GM23248 (cell line): Measurements from ENCODE around the gene SPART. TPM values are rescaled to one million over a fixed set of nuclear protein-coding genes. Genes with fewer than 3 reads are reported as not detected.
"Not testable (repeated sequence)": the region's sequence is repeated elsewhere in the genome, so short reads cannot be mapped to it uniquely, and the experiment has no call there.

Experiments
- DNase-seq: peaks from one replicate; pipeline ENCODE4 v3.0.0-alpha.2; 2015
- H2AFZ ChIP-seq: fragments of 200-600 bp; sonication (generic); 2 replicates; pipeline ENCODE4 v1.6.1; 2016; ENCODE audit warnings: antibody characterized with exemption
- H3F3A ChIP-seq: fragments of 200-600 bp; sonication (generic); 2 replicates; pipeline ENCODE4 v1.6.1; 2016; ENCODE audit warnings: mild to moderate bottlenecking, antibody characterized with exemption, mixed run types; ENCODE audit not compliant: insufficient read depth
- H3K27ac ChIP-seq: fragments of 200-600 bp; sonication (generic); 2 replicates; pipeline ENCODE4 v1.5.1; 2016; ENCODE audit warnings: mild to moderate bottlenecking
- H3K27me3 ChIP-seq: fragments of 200-600 bp; sonication (generic); replicated peaks from 2 replicates; pipeline ENCODE4 v1.6.1; 2016; ENCODE audit warnings: mild to moderate bottlenecking; ENCODE audit not compliant: insufficient read depth
- H3K36me3 ChIP-seq: fragments of 200-600 bp; sonication (generic); 2 replicates; pipeline ENCODE4 v1.6.1; 2016; ENCODE audit warnings: low read depth, mild to moderate bottlenecking
- H3K4me1 ChIP-seq: fragments of 200-600 bp; sonication (generic); 2 replicates; pipeline ENCODE4 v1.6.1; 2016; ENCODE audit warnings: mild to moderate bottlenecking; ENCODE audit not compliant: insufficient read depth
- H3K4me2 ChIP-seq: fragments of 200-600 bp; sonication (generic); one replicate; pipeline ENCODE4 v1.6.1; 2016; ENCODE audit warnings: mild to moderate bottlenecking; ENCODE audit not compliant: unreplicated experiment
- H3K4me3 ChIP-seq: fragments of 200-600 bp; sonication (generic); 2 replicates; pipeline ENCODE4 v1.5.1; 2016; ENCODE audit warnings: mild to moderate bottlenecking
- H3K79me2 ChIP-seq: fragments of 200-600 bp; sonication (generic); 2 replicates; pipeline ENCODE4 v1.6.1; 2016; ENCODE audit warnings: mild to moderate bottlenecking; ENCODE audit not compliant: insufficient read depth
- H3K9ac ChIP-seq: fragments of 200-600 bp; sonication (generic); 2 replicates; pipeline ENCODE4 v1.6.1; 2016; ENCODE audit warnings: mild to moderate bottlenecking
- H3K9me2 ChIP-seq: fragments of 200-600 bp; sonication (generic); 2 replicates; pipeline ENCODE4 v1.6.1; 2016; ENCODE audit warnings: mixed run types, mild to moderate bottlenecking, moderate library complexity; ENCODE audit not compliant: insufficient read depth
- H3K9me3 ChIP-seq: fragments of 200-600 bp; sonication (generic); one replicate; pipeline ENCODE4 v1.6.1; 2017; ENCODE audit warnings: low read depth
- H4K20me1 ChIP-seq: fragments of 200-600 bp; sonication (generic); 2 replicates; pipeline ENCODE4 v1.6.0; 2016; ENCODE audit not compliant: insufficient read depth
- EZH2 ChIP-seq: fragments of 200-600 bp; sonication (generic); IDR thresholded peaks from 2 replicates; pipeline ENCODE4 v1.6.1; 2018; ENCODE audit warnings: antibody characterized with exemption, mild to moderate bottlenecking; ENCODE audit not compliant: insufficient read depth, poor library complexity, severe bottlenecking
- EZH2phosphoT487 ChIP-seq: fragments of 200-600 bp; sonication (generic); IDR thresholded peaks from 2 replicates; pipeline ENCODE4 v1.6.1; 2018; ENCODE audit warnings: antibody characterized with exemption, moderate library complexity, mild to moderate bottlenecking, low read depth; ENCODE audit not compliant: insufficient read depth
- whole genome bisulfite sequencing, 2 experiments: methylation state at CpG; one replicate each; pipeline ENCODE4 v1.1.6; 2015 to 2017; ENCODE audit warnings: low lambda C conversion rate in 2 of 2, low coverage in 1 of 2; ENCODE audit errors: missing lambda C conversion rate in 2 of 2; 5-methylcytosine and 5-hydroxymethylcytosine counted together
- in situ Hi-C: fragments of 300-500 bp; cut with MboI; formaldehyde crosslinking; loops from 2 replicates; pipeline ENCODE4 v1.15.0; 2020
- polyA plus RNA-seq: library from polyadenylated mRNA; unstranded; fragments of >200 nt; fragmentation: Nextera tagmentation; extraction: Ambion mirVana; gene quantifications from 2 replicates; pipeline ENCODE4 v1.2.1, GENCODE V29; 2016
- total RNA-seq: library from RNA; depleted of rRNA; stranded (reverse); fragments of >200 nt; shearing (Covaris generic); gene quantifications from 2 replicates; pipeline ENCODE4 v1.2.3, GENCODE V29; 2014

The SPART gene
- total and polyA plus RNA-seq, 2 experiments from 2014 or later, result 66.3 to 82.4 TPM

DNA sequence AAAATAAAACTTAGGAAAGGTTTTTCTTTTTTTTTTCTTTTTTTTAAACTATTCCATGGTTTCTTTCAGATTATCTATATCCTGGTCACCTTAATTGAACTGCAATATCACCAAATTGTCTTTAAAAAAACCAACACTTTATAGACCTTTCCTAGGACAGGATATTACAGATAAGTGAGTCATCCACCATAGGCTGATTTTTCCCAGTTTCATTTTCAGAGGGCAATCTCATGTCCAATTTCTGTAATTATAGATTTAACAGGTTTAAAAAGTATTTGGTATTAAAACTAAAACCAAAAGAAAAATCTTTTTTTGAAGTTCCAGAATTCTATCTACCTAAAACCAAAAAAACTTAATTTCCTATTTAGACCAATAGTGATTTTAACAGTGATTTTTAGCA is 13.2 kb downstream of the SPART start:
- Histone ChIP-seq H3K4me1 (peaks cover 18% of the 10 kb centered on the region), H3K9ac (no peak overlapping the region), H3K79me2 (peaks cover 100% of the 10 kb centered on the region), H3K27me3 (no peaks in the 10 kb centered on the region), H3K36me3 (peaks cover 38% of the 10 kb centered on the region), H4K20me1 (no peaks in the 10 kb centered on the region), H3K27ac (peak overlapping the region; percentile 23; the same call in 1 of the 2 replicates), H3K4me3 (peak overlapping the region; percentile 44), H3F3A (no peaks in the 10 kb centered on the region), H3K4me2 (peak overlapping the region; percentile 55), H3K9me2 (no peaks in the 10 kb centered on the region), H2AFZ (no peak overlapping the region), H3K9me3 (no peaks in the 10 kb centered on the region)
- no peak for TF ChIP-seq EZH2phosphoT487
- no peak for TF ChIP-seq EZH2
- in situ Hi-C loops, result no loop called here
- DNase-seq, result peak; percentile 66

DNA sequence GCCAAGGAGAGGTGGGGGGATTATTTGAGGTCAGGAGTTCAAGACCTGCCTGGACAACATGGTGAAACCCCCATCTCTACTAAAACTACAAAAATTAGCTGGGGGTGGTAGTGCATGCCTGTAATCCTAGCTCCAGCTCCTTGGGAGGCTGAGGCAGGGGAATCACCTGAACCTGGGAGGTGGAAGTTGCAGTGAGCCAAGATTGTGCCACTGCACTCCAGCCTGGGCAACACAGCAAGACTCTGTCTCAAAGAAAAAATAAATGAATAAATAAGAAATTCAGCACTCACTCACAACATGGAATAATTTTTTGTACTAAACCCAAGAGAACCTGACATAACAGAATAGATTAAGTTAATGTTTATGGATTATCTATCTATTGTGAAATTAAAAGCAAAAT is 13.9 kb downstream of the SPART start:
- peaks cover 99% of the 10 kb centered on the region for H3K79me2 ChIP-seq
- H3K4me1 ChIP-seq, result peaks cover 18% of the 10 kb centered on the region
- H3K27ac ChIP-seq, result peak overlapping the region; percentile 21; the same call in 1 of the 2 replicates
- H3K9me2 ChIP-seq, H3F3A ChIP-seq, H3K9ac ChIP-seq, H4K20me1 ChIP-seq, H3K9me3 ChIP-seq, H3K27me3 ChIP-seq, DNase-seq, H2AFZ ChIP-seq, in situ Hi-C loops, H3K4me3 ChIP-seq: not testable (repeated sequence)
- H3K36me3 ChIP-seq, result peaks cover 46% of the 10 kb centered on the region
- peak overlapping the region; percentile 55 for H3K4me2 ChIP-seq

DNA sequence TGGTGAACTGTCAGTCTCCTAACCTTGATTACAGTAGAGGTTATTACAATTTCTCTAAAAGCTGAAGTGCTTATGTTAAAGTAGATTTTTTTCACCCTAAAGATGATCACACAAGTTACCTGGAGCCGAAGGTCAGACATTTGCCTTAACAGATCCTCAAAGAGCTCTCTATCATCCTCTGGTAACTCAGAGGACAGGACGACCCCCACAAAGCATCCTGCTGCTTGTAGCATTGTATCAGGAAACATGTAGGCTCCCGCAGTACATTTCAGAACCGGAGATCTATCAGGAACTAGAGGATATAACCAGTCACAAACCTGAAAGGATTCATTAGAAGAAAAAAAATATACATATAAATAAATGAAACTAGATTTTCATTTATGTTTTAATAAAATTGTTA is 14.9 kb downstream of the SPART start:
- no peak overlapping the region for H3K4me2 ChIP-seq
- no peak overlapping the region for H3K9ac ChIP-seq
- in situ Hi-C loops, result no loop called here
- peaks cover 55% of the 10 kb centered on the region for H3K36me3 ChIP-seq
- H3K27me3 ChIP-seq, result no peaks in the 10 kb centered on the region
- no peak overlapping the region for H3K4me3 ChIP-seq
- no peak overlapping the region for H3K27ac ChIP-seq
- WGBS, 2 experiments, result 87 to 92% methylated on average over 4 of the region's 4 CpGs
- no peaks in the 10 kb centered on the region for H3K9me3 ChIP-seq
- no peak for TF ChIP-seq EZH2phosphoT487
- no peak for TF ChIP-seq EZH2
- H3K4me1 ChIP-seq, result peaks cover 18% of the 10 kb centered on the region
- H2AFZ ChIP-seq, result no peak overlapping the region
- H3K9me2 ChIP-seq, result no peaks in the 10 kb centered on the region
- no peaks in the 10 kb centered on the region for H3F3A ChIP-seq
- no peak for DNase-seq
- H3K79me2 ChIP-seq, result peaks cover 98% of the 10 kb centered on the region
- H4K20me1 ChIP-seq, result no peaks in the 10 kb centered on the region

DNA sequence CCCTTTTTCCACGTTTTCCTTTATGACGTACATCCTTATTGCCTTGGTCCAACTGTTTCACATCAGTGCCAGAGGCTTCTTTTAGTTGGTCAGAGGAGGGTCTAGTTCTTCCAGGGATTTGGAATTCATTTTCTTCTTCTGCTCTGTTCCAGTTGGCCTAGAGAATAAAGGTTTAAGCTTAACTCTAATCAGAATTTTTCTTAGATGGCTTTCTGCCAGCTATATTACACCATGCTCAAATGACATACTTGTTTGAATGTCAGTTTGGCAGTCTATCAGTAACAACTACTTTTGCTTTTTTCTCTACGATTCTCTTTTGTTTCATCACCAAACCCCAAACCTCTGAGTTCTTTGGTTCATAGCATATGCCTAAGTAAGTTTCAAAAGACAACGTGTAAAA is 16.8 kb downstream of the SPART start:
- in situ Hi-C loops, result no loop called here
- Histone ChIP-seq H2AFZ (no peak overlapping the region), H4K20me1 (no peaks in the 10 kb centered on the region), H3K27ac (no peak overlapping the region), H3K4me3 (no peak overlapping the region), H3K9ac (no peak overlapping the region), H3F3A (no peaks in the 10 kb centered on the region), H3K9me2 (no peaks in the 10 kb centered on the region), H3K9me3 (no peaks in the 10 kb centered on the region), H3K79me2 (peaks cover 79% of the 10 kb centered on the region), H3K36me3 (peaks cover 60% of the 10 kb centered on the region), H3K4me1 (peaks cover 18% of the 10 kb centered on the region), H3K4me2 (no peak overlapping the region), H3K27me3 (no peaks in the 10 kb centered on the region)
- TF ChIP-seq EZH2 (no peak), EZH2phosphoT487 (no peak)
- WGBS, 2 experiments, result 90 to 92% methylated on average over 4 of the region's 4 CpGs
- no peak for DNase-seq

DNA sequence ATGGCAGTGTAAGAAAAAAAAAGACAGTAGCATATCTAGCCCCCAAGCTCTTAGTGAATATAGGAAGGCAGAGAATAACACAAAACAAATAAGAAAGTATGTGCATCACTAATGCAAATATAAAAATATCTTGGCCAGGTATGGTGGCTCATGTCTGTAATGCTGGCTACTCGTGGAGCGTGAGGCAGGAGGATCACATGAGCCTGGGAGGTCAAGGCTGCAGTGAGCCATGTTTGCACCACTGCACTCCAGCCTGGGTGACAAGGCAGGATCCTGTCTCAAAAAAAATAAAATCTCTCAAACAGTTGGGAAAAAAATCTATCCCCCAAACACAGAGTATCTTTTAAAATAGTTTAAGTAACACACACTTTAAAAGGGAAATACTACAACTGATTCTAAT is 17.4 kb downstream of the SPART start:
- H3K4me1 ChIP-seq, result peaks cover 15% of the 10 kb centered on the region
- H3K27ac ChIP-seq, result no peak overlapping the region
- H4K20me1 ChIP-seq, result no peaks in the 10 kb centered on the region
- no peak overlapping the region for H3K9ac ChIP-seq
- no peaks in the 10 kb centered on the region for H3K27me3 ChIP-seq
- no peak overlapping the region for H3K4me2 ChIP-seq
- no peak overlapping the region for H2AFZ ChIP-seq
- WGBS, 2 experiments, result 93 to 98% methylated on average over 2 of the region's 2 CpGs
- no peak for DNase-seq
- H3K9me3 ChIP-seq, result no peaks in the 10 kb centered on the region
- TF ChIP-seq EZH2 (no peak), EZH2phosphoT487 (no peak)
- H3K4me3 ChIP-seq, result no peak overlapping the region
- no peaks in the 10 kb centered on the region for H3F3A ChIP-seq
- H3K9me2 ChIP-seq, result no peaks in the 10 kb centered on the region
- in situ Hi-C loops, result no loop called here
- peaks cover 63% of the 10 kb centered on the region for H3K36me3 ChIP-seq
- peaks cover 74% of the 10 kb centered on the region for H3K79me2 ChIP-seq
